Stimulated activated naive CD8-positive, alpha-beta T cell treated with anti-CD3 and anti-CD28 coated beads, Interleukin-15, amount 100 ng/mL, for 72 hours (primary cell): ENCODE results near the gene TMEM266.
A peak's percentile ranks its signal among the peaks of the same experiment; 100 is the strongest.
"Not testable (repeated sequence)": the region's sequence is repeated elsewhere in the genome, so short reads cannot be mapped to it uniquely, and the experiment has no call there.

Experiments used
- ATAC-seq: fragments of 150-1000 bp; cut with Tn5 transposase; 2 replicates; pipeline ENCODE4 v1.10.0; 2021; ENCODE audit warnings: mild to moderate bottlenecking, moderate library complexity
- DNase-seq, 2 donors: peaks; one replicate each; pipeline ENCODE4 v3.0.0; 2021 to 2022
- H3K27ac Mint-ChIP-seq, 2 donors: one replicate each; pipeline ENCODE4 v1.8.0; 2022; ENCODE audit warnings: mild to moderate bottlenecking in 2 of 2, mixed read lengths in 2 of 2, moderate library complexity in 2 of 2
- H3K27me3 Mint-ChIP-seq: one replicate; pipeline ENCODE4 v1.8.0; 2022; ENCODE audit warnings: mixed read lengths
- H3K4me1 Mint-ChIP-seq: one replicate; pipeline ENCODE4 v1.8.0; 2022; ENCODE audit warnings: mild to moderate bottlenecking, mixed read lengths
- H3K4me3 Mint-ChIP-seq, 2 donors: one replicate each; pipeline ENCODE4 v1.8.0; 2022; ENCODE audit warnings: mild to moderate bottlenecking in 2 of 2, mixed read lengths in 2 of 2, moderate library complexity in 1 of 2
- H3K9me3 Mint-ChIP-seq, 2 donors: one replicate each; pipeline ENCODE4 v1.8.0; 2022; ENCODE audit warnings: mixed read lengths in 2 of 2

Gene TMEM266, protein sequence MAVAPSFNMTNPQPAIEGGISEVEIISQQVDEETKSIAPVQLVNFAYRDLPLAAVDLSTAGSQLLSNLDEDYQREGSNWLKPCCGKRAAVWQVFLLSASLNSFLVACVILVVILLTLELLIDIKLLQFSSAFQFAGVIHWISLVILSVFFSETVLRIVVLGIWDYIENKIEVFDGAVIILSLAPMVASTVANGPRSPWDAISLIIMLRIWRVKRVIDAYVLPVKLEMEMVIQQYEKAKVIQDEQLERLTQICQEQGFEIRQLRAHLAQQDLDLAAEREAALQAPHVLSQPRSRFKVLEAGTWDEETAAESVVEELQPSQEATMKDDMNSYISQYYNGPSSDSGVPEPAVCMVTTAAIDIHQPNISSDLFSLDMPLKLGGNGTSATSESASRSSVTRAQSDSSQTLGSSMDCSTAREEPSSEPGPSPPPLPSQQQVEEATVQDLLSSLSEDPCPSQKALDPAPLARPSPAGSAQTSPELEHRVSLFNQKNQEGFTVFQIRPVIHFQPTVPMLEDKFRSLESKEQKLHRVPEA

GRCh38 chr15:76059320-76060117 lies at the start of gene TMEM266:
TMEM266 (plus strand) TSS chr15:76059985; CDS start chr15:76134264, 74,279 bp downstream.
- H3K4me3 Mint-ChIP-seq, result peak within 1 kb of the TSS; percentile 84 to 85
- peak; percentile 46 for ATAC-seq
- H3K4me1 Mint-ChIP-seq, result peaks cover 51% of the 10 kb centered on the region
- peaks cover 67% of the 10 kb centered on the region for H3K27me3 Mint-ChIP-seq
- no peaks in the 10 kb centered on the region for H3K9me3 Mint-ChIP-seq
- peak within 1 kb of the TSS in 1 of 2 donors; percentile 49 for H3K27ac Mint-ChIP-seq
- peak; percentile 23 to 25 for DNase-seq

DNA sequence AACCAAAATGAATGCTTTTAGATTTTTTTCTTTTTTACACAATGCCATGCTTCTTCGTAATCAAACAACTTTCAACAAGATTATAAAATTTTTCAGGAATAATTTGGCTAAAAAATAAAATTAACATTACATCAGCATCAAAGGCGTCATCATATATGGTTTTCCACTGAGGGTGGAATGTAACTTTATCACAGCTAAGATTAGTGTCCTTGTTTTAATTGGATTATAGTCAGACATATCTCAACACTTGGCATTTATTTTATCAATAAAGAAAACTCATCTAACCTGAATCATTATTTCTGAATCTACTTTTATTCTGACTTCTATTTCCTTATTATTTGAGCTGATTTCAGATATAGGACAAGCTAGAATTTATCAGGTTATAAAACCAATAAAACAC lies 49.2 kb upstream of the TMEM266 start:
- H3K4me3 Mint-ChIP-seq, result no peak overlapping the region
- no peaks in the 10 kb centered on the region for H3K9me3 Mint-ChIP-seq
- peaks cover 53% of the 10 kb centered on the region for H3K27me3 Mint-ChIP-seq
- ATAC-seq, result no peak
- no peak overlapping the region for H3K27ac Mint-ChIP-seq
- DNase-seq, result no peak
- H3K4me1 Mint-ChIP-seq, result peaks cover 7% of the 10 kb centered on the region

GRCh38 chr15:76011627-76012551 lies 47.9 kb upstream of the TMEM266 start, which contains the start of gene NRG4:
NRG4 (minus strand) TSS chr15:76012424; CDS start chr15:76011230, 1,194 bp downstream.
- Mint-ChIP-seq H3K4me3 (peak within 1 kb of the TSS; percentile 36 to 51), H3K27me3 (peaks cover 57% of the 10 kb centered on the region), H3K4me1 (peaks cover 7% of the 10 kb centered on the region), H3K9me3 (peaks cover 6 to 12% of the 10 kb centered on the region in 2 donors), H3K27ac (no peak within 1 kb of the TSS)
- no peak for ATAC-seq
- DNase-seq, result no peak

GRCh38 chr15:76013470-76013869 lies 46.3 kb upstream of the TMEM266 start:
- Mint-ChIP-seq H3K9me3 (peaks cover 12 to 27% of the 10 kb centered on the region in 2 donors), H3K27me3 (peaks cover 62% of the 10 kb centered on the region)

DNA sequence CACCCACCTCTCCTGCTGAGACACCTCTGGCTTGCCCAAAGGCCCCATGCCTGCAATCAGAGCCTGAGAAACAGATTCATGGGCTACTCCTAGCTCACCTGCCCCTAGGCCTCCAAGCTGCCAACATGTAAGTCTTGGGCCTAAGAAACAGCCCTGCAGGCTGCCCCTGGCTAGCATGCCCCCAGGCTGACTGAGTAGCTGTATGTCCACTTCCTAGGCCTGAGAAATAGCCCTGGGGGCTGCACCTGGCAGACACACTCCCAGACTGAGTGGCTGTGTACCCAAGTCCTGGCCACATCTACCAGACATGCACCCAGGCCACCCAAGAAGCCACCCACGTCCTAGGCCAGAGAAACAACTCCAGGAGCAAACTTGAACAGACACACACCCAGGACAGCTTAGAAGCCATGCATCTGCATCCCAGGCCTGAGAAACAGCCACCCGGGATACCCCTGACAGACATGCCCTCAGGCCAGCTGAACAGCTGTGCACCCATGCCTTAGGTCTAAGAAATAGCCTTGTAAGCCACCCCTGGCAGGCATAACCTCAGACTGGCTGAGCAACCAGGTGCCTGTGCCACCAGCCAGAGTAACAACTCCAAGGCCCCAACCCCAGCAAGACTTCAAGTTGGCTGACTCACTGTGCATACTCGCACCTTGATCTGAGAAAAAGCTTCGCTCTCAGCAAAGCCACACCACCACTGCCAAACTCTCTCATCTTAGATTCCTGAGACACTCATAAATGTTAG lies 35.6 kb upstream of the TMEM266 start:
- H3K27me3 Mint-ChIP-seq, result peaks cover 14% of the 10 kb centered on the region
- no peak overlapping the region for H3K4me3 Mint-ChIP-seq
- no peak overlapping the region for H3K27ac Mint-ChIP-seq
- H3K4me1 Mint-ChIP-seq, result no peaks in the 10 kb centered on the region
- H3K9me3 Mint-ChIP-seq, result peaks cover 19 to 35% of the 10 kb centered on the region in 2 donors
- DNase-seq (no peak), ATAC-seq (no peak)

More at GRCh38 chr15:76013470-76013869, 46.3 kb upstream of the TMEM266 start:
- not testable (repeated sequence) for H3K4me3 Mint-ChIP-seq, H3K4me1 Mint-ChIP-seq, DNase-seq, ATAC-seq, H3K27ac Mint-ChIP-seq

- Mint-ChIP-seq H3K27ac (no peak overlapping the region), H3K4me1 (no peaks in the 10 kb centered on the region), H3K9me3 (peaks cover 4 to 11% of the 10 kb centered on the region in 2 donors), H3K4me3 (no peak overlapping the region), H3K27me3 (peaks cover 24% of the 10 kb centered on the region)
- ATAC-seq (no peak), DNase-seq (no peak)
Measured at GRCh38 chr15:76032046-76032445, 27.7 kb upstream of the TMEM266 start.

DNA sequence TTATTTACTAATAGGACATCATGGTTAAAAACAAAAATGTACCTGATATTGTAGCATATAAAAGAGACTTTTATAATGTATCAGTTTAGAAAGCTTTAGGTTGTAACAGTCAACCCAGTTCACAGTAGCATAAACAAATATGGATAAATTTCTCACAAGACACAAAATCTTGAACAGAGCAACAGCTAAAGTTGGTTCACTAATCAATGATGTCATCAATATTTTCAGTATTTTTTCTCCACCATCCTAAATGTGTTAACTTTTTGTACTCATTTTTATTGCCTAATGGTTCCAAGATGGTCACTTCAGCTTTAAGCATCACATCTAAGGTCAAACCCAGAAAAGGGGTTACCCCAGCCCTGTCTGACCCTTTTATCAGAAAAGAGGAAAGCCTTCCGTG lies 26.3 kb upstream of the TMEM266 start:
- DNase-seq (no peak), ATAC-seq (no peak)
- Mint-ChIP-seq H3K27me3 (peaks cover 24% of the 10 kb centered on the region), H3K4me1 (no peaks in the 10 kb centered on the region), H3K27ac (no peak overlapping the region), H3K9me3 (no peaks in the 10 kb centered on the region), H3K4me3 (no peak overlapping the region)

- H3K9me3 Mint-ChIP-seq, result peaks cover 0 to under 1% of the 10 kb centered on the region in 2 donors
- peaks cover 28% of the 10 kb centered on the region for H3K27me3 Mint-ChIP-seq
- no peaks in the 10 kb centered on the region for H3K4me1 Mint-ChIP-seq
- ATAC-seq (no peak), DNase-seq (no peak)
- H3K27ac Mint-ChIP-seq, result no peak overlapping the region
- H3K4me3 Mint-ChIP-seq, result no peak overlapping the region
Measured at GRCh38 chr15:76034111-76034510, 25.7 kb upstream of the TMEM266 start.

DNA sequence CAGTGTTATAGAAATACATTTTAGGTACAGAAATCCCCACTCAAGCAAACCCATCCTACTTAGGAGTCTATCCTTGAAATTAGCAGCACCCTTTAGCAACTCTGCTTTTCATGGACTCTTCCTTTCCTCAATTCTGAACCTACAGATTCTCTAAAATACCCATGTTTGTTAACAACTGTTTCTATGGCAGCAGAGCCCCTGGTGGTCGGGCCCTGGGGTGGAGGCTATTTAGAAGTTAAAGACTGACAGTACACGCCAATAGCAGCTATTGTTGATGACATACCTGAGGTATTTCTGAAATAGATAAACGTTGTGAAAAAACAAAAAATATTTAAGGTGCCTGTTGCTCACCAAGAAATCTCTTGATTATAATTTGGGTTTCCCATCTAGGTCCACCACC lies 24.2 kb upstream of the TMEM266 start:
- ATAC-seq (no peak), DNase-seq (no peak)
- Mint-ChIP-seq H3K4me3 (no peak overlapping the region), H3K9me3 (peaks cover 6 to 8% of the 10 kb centered on the region in 2 donors), H3K27me3 (peaks cover 29% of the 10 kb centered on the region), H3K4me1 (no peaks in the 10 kb centered on the region), H3K27ac (no peak overlapping the region)

DNA sequence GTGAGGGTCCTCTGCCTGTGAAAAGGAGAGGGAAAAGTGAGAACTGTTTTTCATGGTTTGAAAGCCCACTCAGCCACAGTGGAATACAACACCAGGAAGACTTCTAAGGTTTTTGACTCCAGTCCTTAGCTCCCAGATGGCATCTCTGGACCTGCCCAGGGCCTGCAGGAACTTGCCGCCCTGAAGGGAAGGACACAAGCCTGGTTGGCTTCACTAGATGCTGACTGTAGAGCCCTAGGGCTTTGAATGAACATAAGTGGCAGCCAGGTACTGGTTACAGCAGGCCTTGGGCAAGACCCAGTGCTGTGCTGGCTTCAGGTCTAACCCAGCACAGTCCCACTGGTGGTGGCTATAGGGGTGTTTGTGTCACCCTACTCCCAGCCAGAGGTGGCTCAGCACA lies 21.3 kb upstream of the TMEM266 start:
- Mint-ChIP-seq H3K4me1 (no peaks in the 10 kb centered on the region), H3K4me3 (no peak overlapping the region), H3K9me3 (peaks cover 20 to 24% of the 10 kb centered on the region in 2 donors), H3K27me3 (peaks cover 57% of the 10 kb centered on the region), H3K27ac (no peak overlapping the region)
- ATAC-seq, result no peak
- DNase-seq, result no peak

- Mint-ChIP-seq H3K27me3 (peaks cover 30% of the 10 kb centered on the region), H3K4me1 (peaks cover 22% of the 10 kb centered on the region)
- ATAC-seq, H3K4me3 Mint-ChIP-seq, H3K27ac Mint-ChIP-seq, H3K9me3 Mint-ChIP-seq, DNase-seq: not testable (repeated sequence)
Measured at GRCh38 chr15:76054201-76054600, 5.6 kb upstream of the TMEM266 start.

- H3K27ac Mint-ChIP-seq, result no peak overlapping the region
- no peak for ATAC-seq
- no peak for DNase-seq
- H3K27me3 Mint-ChIP-seq, result peaks cover 47% of the 10 kb centered on the region
- H3K4me1 Mint-ChIP-seq, result peaks cover 42% of the 10 kb centered on the region
- H3K4me3 Mint-ChIP-seq, result peak overlapping the region; percentile 12 to 48
- no peaks in the 10 kb centered on the region for H3K9me3 Mint-ChIP-seq
Measured at GRCh38 chr15:76056931-76057330, 2.9 kb upstream of the TMEM266 start.

DNA sequence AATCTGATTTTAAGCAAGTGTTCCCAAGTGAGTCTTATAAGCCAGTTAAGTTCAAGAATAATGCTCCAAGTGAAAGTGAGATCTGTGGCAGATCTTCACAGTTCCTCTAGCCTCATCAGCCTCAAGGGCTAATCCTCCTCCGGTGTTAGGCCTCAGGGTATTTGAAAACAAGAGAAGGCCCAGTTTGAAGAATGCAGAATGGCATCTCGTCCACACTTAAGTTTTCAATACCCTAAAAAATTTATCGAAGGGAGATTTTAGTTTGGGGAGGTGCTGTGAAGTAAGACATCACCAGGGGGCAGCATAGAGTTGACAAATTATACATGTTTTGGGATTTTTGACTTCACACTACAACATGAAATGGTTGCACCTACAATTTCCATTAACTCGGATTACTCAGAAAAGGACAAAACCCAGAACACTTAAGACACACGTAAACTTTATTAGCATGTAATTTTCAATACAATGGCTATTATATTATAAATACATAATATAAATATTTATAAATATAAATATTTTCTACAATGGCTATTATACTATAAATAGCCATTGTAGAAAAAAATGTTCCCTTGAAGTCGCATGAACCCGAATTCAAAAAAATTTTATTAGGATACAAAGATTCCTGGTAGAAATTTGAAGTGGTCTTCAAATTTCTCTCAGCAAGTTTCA lies 2.3 kb upstream of the TMEM266 start:
- Mint-ChIP-seq H3K4me1 (peaks cover 47% of the 10 kb centered on the region), H3K4me3 (peak overlapping the region; percentile 12 to 48), H3K27ac (no peak overlapping the region), H3K27me3 (peaks cover 52% of the 10 kb centered on the region), H3K9me3 (no peaks in the 10 kb centered on the region)
- DNase-seq (peak; percentile 19 to 45), ATAC-seq (no peak)
